ENCODE measurements around the gene ACAD10. TPM values are rescaled to one million over a fixed set of nuclear protein-coding genes. Genes with fewer than 3 reads are reported as not detected.

ACAD10 gene
- total and polyA plus RNA-seq, 8 donors = 8.6 to 32.4 (median 16.2) TPM

- no peaks in the 10 kb centered on the region for H3K4me1 ChIP-seq
- no peak overlapping the region for H3K27ac ChIP-seq
- no peak for TF ChIP-seq CTCF (IDR thresholded peaks at IDR 0.05)
- no peaks in the 10 kb centered on the region for H3K9me3 ChIP-seq
- intact Hi-C loops (cut with DNase I) = no loop called here
- ATAC-seq = no peak
- FAIRE-seq = no peak
- no peak for DNase-seq
- no peak overlapping the region for H3K4me3 ChIP-seq
- no peaks in the 10 kb centered on the region for H3K27me3 ChIP-seq
- WGBS, 2 donors = 78 to 81% methylated on average over 8 of the region's 8 CpGs
- peaks cover 0 to 53% (median 3%) of the 10 kb centered on the region in 3 donors for H3K36me3 ChIP-seq
These were observed 62.4 kb downstream of the ACAD10 start for GRCh38 chr12:111748151-111748672.

GRCh38 chr12:111748867-111749266 is 63.0 kb downstream of the ACAD10 start:
- DNase-seq (no peak), ATAC-seq (no peak), FAIRE-seq (no peak)
- 88 to 91% methylated on average over 7 of the region's 7 CpGs for WGBS, 2 donors
- H3K36me3 ChIP-seq = peaks cover 0 to 53% (median 3%) of the 10 kb centered on the region in 3 donors
- intact Hi-C loops (cut with DNase I) = no loop called here
- no peak overlapping the region for H3K4me3 ChIP-seq
- no peak for TF ChIP-seq CTCF (IDR thresholded peaks at IDR 0.05)
- H3K9me3 ChIP-seq = no peaks in the 10 kb centered on the region
- H3K27ac ChIP-seq = no peak overlapping the region
- peaks cover 0 to under 1% (median 0%) of the 10 kb centered on the region in 3 donors for H3K4me1 ChIP-seq
- H3K27me3 ChIP-seq = no peaks in the 10 kb centered on the region

- ATAC-seq = no peak
- 69% methylated on average over 4 of the region's 4 CpGs for WGBS, 2 donors
- no peak overlapping the region for H3K27ac ChIP-seq
- peaks cover 0 to 3% (median 0%) of the 10 kb centered on the region in 3 donors for H3K4me1 ChIP-seq
- TF ChIP-seq CTCF (IDR thresholded peaks at IDR 0.05) = no peak
- H3K4me3 ChIP-seq = no peak overlapping the region
- intact Hi-C loops (cut with DNase I) = no loop called here
- H3K9me3 ChIP-seq = no peaks in the 10 kb centered on the region
- H3K27me3 ChIP-seq = no peaks in the 10 kb centered on the region
- H3K36me3 ChIP-seq = peaks cover 0 to 53% (median 3%) of the 10 kb centered on the region in 3 donors
- no peak for FAIRE-seq
- no peak for DNase-seq
These were observed 63.5 kb downstream of the ACAD10 start for GRCh38 chr12:111749391-111749790.

- FAIRE-seq = no peak
These were observed 67.5 kb downstream of the ACAD10 start for GRCh38 chr12:111753144-111753881.

More at GRCh38 chr12:111753144-111753881, 67.5 kb downstream of the ACAD10 start:
- H3K9me3 ChIP-seq = no peaks in the 10 kb centered on the region
- WGBS, 2 donors = 56 to 58% methylated on average over 23 of the region's 23 CpGs
- DNase-seq (peak; percentile 71 to 90 (median 80)), ATAC-seq (peak; percentile 87 to 93 (median 90))
- no peaks in the 10 kb centered on the region for H3K27me3 ChIP-seq
- H3K4me1 ChIP-seq = peaks cover 10 to 23% (median 13%) of the 10 kb centered on the region in 3 donors
- peak; percentile 42 to 77 (median 64) for TF ChIP-seq CTCF (IDR thresholded peaks at IDR 0.05)
- no peak overlapping the region for H3K27ac ChIP-seq
- intact Hi-C loops (cut with DNase I) = loop anchor here in 2 of 3 donors (5.0 kb wide), 1 partner anchor 34 kb away; no protein-coding TSS in a partner anchor
- no peak overlapping the region for H3K4me3 ChIP-seq
- H3K36me3 ChIP-seq = peaks cover 0 to 20% (median 0%) of the 10 kb centered on the region in 3 donors
